ENCODE data around the gene AVPR2.

AVPR2 gene

DNA sequence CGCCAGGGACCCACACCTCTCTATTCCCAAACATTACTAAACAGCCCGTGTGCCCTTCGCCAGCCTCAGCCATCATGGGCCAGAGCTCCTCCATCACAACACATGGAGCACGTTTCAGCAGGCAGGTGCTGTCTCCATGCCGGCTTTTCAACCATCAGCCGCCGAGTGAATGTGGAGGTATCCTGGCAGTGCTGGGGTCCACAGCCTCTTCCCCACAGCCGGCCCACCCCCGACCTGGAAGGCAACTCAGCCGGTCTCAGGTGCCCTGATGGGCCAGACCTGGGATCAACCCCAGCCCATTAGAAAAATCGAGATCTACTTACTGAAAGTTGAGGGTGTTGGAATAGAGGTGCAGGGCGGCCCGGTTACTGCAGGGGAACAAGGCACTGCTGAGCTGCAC, 27.3 kb downstream of the AVPR2 start:
- peaks cover 59% of the 10 kb centered on the region for H3K36me3 Mint-ChIP-seq (ENCODE audit: low read depth)
- peak overlapping the region; percentile 95 for H3K27ac Mint-ChIP-seq
- H3K4me1 Mint-ChIP-seq (ENCODE audit: low read depth), result peaks cover 50% of the 10 kb centered on the region
- no peaks in the 10 kb centered on the region for H3K9me3 Mint-ChIP-seq
- H3K4me3 Mint-ChIP-seq, result no peak overlapping the region
- H3K27me3 Mint-ChIP-seq, result no peaks in the 10 kb centered on the region
- intact Hi-C loops (cut with micrococcal nuclease), result no loop called here

DNA sequence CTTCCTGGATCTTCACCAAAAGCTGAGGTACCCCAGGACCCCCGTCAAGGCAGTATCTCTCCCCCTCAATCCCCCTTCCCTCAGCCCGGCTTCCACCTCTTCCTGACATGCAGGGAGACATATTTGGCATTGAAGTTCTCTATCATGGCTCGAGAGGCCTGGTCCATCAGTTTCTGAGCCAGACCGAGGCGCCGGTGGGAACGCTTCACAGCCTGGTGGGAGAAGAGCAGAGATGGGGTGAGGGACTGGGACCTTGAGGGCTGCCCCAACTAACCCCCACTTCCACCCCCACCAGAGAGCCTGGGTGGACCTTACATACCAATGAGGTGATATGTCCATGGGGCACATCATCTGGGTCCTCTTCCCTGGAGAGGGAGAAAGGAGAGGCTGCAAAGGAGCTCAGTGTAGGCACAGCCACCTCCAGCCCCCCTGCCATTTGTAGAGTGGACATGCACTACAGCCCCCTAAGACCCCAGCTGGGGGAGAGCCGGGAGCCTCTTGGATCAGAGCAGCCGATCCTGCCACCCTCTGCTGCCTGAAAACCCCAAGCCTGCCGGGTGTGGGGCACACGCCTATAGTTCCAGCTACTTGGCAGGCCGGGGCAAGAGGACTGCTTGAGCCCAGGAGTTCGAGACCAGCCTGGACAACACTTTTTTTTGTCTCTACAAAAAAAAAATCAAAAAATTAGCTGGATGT, 27.9 kb downstream of the AVPR2 start:
- intact Hi-C loops (cut with micrococcal nuclease), result no loop called here
- Mint-ChIP-seq H3K4me1 (ENCODE audit: low read depth) (peaks cover 45% of the 10 kb centered on the region), H3K36me3 (ENCODE audit: low read depth) (peaks cover 60% of the 10 kb centered on the region), H3K27ac (no peak overlapping the region), H3K27me3 (no peaks in the 10 kb centered on the region), H3K9me3 (no peaks in the 10 kb centered on the region), H3K4me3 (no peak overlapping the region)

DNA sequence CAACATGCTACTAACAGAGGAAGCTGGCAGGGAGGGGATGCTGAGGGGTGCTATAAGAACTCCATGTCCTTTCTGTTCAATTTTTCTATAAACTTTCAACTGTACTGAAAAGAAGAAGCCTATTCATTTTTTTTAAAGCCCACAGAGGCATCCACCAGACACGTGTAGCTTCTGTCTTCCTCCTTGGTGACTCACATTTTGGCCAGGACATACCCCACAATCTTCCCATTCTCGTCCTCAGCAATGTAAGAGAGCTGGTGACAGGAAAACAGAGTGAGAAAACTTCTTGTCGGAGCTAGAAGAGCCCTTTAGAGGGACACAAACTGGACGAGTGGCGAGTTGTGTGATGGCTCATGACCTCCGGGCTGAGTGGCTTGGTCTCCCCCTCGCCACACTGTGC, 29.3 kb downstream of the AVPR2 start:
- H3K27ac Mint-ChIP-seq, result peak overlapping the region; percentile 77
- no peaks in the 10 kb centered on the region for H3K9me3 Mint-ChIP-seq
- H3K27me3 Mint-ChIP-seq, result no peaks in the 10 kb centered on the region
- H3K4me1 Mint-ChIP-seq (ENCODE audit: low read depth), result peaks cover 46% of the 10 kb centered on the region
- H3K4me3 Mint-ChIP-seq, result peak overlapping the region; percentile 81
- peaks cover 64% of the 10 kb centered on the region for H3K36me3 Mint-ChIP-seq (ENCODE audit: low read depth)
- intact Hi-C loops (cut with micrococcal nuclease), result no loop called here

DNA sequence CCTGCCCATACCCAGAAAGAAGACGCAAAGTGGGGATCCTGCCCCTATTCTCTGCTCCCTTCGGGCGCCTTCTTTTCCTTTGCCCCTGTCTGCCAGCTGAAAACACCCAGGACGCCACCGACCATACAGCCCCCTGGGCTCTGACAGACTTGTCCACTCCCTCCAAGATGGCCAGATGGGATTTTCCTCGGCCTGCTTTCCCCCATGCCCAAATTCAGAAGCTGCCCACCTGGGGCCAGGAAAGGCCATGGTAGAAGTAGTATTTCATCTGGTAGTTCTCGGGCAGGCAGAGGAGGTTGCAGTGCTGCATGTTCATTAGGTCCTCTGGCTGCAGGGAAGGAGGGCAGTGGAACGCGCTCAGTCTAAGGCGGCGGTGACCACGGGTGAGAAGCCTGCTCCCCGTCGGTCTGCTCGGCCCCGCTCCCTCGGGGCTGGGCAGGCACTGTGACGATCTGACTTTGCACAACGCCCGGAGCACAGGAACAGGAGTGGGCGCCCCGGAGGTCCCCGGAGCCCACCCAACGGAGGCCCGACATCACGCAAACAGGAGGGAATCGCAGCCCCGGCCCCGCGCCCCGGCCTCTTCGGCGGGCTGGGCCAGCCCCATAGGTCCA, 29.8 kb downstream of the AVPR2 start:
- intact Hi-C loops (cut with micrococcal nuclease), result no loop called here
- peaks cover 67% of the 10 kb centered on the region for H3K36me3 Mint-ChIP-seq (ENCODE audit: low read depth)

DNA sequence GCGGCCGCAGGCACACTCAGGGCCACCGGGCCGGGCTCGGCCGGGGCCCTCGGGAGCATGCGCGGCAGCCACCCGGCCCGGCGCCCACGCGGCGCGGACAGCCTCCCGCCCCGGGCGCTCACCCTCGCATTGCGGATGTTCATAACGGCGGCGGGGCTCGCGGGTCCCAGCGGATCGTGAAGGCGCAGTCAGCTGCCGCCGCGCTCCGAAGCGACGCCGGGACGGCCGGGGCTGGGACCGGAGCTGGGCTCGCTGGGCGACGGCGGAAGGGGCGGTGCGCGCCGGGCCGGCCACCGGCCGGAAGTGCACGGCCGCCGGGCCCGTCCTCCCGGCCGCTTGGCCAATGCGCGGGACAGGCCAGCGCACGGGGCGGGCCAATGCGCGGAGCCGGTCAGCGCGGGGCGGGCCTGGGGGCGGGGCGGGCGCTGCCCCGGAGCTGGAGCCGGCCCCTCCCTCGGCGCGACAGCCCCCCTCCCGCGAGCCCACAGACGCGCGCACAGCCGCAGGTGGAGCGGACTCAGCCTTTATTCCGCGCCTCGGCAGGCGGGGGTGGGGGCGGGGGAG, 30.4 kb downstream of the AVPR2 start, which contains the start of gene NAA10:
TSS of gene NAA10 (minus strand) at position 276 of the 564 bp plus-strand sequence. CDS start at position 143, 133 bp downstream.
- peaks cover 45% of the 10 kb centered on the region for H3K4me1 Mint-ChIP-seq (ENCODE audit: low read depth)
- intact Hi-C loops (cut with micrococcal nuclease), result no loop called here

More for the DNA sequence above, 29.8 kb downstream of the AVPR2 start:
- Mint-ChIP-seq H3K9me3 (no peaks in the 10 kb centered on the region), H3K4me3 (peak overlapping the region; percentile 81), H3K27me3 (no peaks in the 10 kb centered on the region), H3K27ac (peak overlapping the region; percentile 77), H3K4me1 (ENCODE audit: low read depth) (peaks cover 44% of the 10 kb centered on the region)

DNA sequence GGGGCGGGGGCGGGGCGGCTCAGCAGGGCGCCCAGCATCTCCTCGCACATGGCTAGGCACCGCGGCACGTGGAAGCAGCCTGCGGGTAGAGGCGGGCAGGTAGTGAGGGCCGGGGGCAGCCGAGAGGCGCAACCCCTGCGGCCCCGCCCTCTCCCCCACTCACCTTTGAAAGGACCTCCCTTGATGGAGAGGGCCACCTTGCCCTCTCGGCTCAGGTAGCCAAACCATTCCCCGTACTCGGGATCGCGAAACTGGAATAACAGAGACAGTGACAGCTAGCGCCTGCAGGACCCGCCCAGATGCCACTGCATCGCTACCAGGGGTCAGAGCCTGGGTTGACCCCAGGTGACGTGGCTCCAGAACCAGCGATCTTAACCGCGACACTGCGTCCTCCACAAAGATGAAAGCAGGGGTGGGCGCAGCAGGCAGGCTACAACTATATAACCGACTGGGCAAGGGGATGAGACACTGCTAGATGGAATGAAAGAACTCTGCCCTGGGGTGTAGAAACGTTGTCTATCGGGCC, 30.9 kb downstream of the AVPR2 start:
- peaks cover 67% of the 10 kb centered on the region for H3K36me3 Mint-ChIP-seq (ENCODE audit: low read depth)

More for the DNA sequence above, 30.4 kb downstream of the AVPR2 start, which contains the start of gene NAA10:
- peak within 1 kb of the TSS; percentile 77 for H3K27ac Mint-ChIP-seq
- peaks cover 67% of the 10 kb centered on the region for H3K36me3 Mint-ChIP-seq (ENCODE audit: low read depth)
- peak within 1 kb of the TSS; percentile 81 for H3K4me3 Mint-ChIP-seq
- H3K27me3 Mint-ChIP-seq, result no peaks in the 10 kb centered on the region
- H3K9me3 Mint-ChIP-seq, result no peaks in the 10 kb centered on the region

DNA sequence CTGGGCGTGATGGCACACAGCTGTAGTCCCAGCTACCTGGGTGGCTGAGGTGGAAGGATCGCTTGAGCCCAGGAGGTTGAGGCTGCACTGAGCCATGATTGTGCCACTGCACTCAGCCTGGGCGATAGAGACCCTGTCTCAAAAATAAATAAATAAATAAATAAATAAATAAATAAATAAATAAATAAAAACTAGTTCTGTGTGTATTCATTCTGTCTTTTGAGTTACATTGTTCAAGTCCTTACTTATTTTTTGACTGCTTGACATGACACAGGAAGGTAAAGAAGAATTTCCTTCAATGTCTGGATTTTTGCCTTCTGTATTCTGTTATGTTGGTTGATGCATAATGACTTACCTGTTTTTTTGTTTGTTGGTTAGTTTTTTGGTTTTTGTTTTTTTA, 32.6 kb downstream of the AVPR2 start:
- H3K4me3 Mint-ChIP-seq, result no peak overlapping the region
- H3K27ac Mint-ChIP-seq, result no peak overlapping the region
- intact Hi-C loops (cut with micrococcal nuclease), result no loop called here

More for the DNA sequence above, 30.9 kb downstream of the AVPR2 start:
- Mint-ChIP-seq H3K4me1 (ENCODE audit: low read depth) (peaks cover 45% of the 10 kb centered on the region), H3K27me3 (no peaks in the 10 kb centered on the region), H3K27ac (no peak overlapping the region), H3K9me3 (no peaks in the 10 kb centered on the region), H3K4me3 (peak overlapping the region; percentile 50)
- intact Hi-C loops (cut with micrococcal nuclease), result no loop called here

DNA sequence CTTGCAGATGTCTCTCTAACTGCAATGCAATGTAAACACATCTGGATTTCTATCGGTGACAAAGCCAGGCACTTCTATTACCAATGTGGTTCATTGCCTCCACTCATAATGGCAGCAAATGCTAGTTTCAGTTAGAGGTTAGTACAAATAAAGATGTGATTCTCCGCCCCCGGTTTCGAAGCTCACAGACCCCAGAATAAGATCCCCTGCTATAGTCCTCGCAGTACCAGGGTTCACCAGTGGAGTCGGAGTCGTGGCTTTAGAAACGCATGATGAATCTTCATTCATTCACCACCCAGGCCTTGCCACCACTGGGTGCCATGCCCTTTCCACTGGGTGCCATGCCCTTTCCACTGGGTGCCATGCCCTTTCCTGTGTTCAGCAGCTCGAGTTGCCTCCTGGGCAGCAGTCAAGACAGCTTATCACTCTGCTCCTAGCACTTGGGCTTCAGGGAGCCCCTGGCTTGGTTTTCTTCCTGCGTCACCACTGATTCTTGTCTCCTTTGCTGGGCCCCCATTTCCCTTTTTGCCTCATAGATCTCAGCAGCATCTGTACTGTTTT, 33.8 kb downstream of the AVPR2 start:
- Mint-ChIP-seq H3K36me3 (ENCODE audit: low read depth) (peaks cover 62% of the 10 kb centered on the region), H3K4me3 (no peak overlapping the region), H3K9me3 (no peaks in the 10 kb centered on the region), H3K4me1 (ENCODE audit: low read depth) (peaks cover 51% of the 10 kb centered on the region), H3K27ac (no peak overlapping the region), H3K27me3 (no peaks in the 10 kb centered on the region)
- intact Hi-C loops (cut with micrococcal nuclease), result no loop called here

More for the DNA sequence above, 32.6 kb downstream of the AVPR2 start:
- H3K27me3 Mint-ChIP-seq, result no peaks in the 10 kb centered on the region
- H3K36me3 Mint-ChIP-seq (ENCODE audit: low read depth), result peaks cover 62% of the 10 kb centered on the region
- H3K9me3 Mint-ChIP-seq, result no peaks in the 10 kb centered on the region
- H3K4me1 Mint-ChIP-seq (ENCODE audit: low read depth), result peaks cover 40% of the 10 kb centered on the region

DNA sequence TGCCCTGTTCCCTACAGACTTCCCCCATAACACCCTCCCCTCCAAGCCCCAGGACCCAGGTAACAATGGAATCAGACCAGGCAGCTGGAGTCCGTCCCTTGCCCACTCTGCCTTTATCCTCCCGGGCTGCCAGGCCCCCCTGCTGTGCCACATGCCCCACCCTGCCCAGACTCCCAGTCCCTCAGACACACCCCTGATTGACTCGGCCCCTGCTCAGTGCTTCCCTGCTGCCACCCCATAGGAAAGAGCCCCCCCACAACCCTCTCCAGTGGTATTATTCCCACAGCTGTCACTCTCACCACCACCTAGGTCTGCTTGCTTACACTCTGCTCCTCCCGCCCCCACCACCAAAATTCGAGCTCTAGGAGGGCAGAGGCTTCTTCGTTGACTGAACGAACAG, 35.1 kb downstream of the AVPR2 start:
- H3K4me1 Mint-ChIP-seq (ENCODE audit: low read depth), result peaks cover 52% of the 10 kb centered on the region
- H3K36me3 Mint-ChIP-seq (ENCODE audit: low read depth), result peaks cover 63% of the 10 kb centered on the region
- H3K27me3 Mint-ChIP-seq, result no peaks in the 10 kb centered on the region
- H3K4me3 Mint-ChIP-seq, result peak overlapping the region; percentile 34
- intact Hi-C loops (cut with micrococcal nuclease), result no loop called here
- no peaks in the 10 kb centered on the region for H3K9me3 Mint-ChIP-seq
- H3K27ac Mint-ChIP-seq, result no peak overlapping the region

DNA sequence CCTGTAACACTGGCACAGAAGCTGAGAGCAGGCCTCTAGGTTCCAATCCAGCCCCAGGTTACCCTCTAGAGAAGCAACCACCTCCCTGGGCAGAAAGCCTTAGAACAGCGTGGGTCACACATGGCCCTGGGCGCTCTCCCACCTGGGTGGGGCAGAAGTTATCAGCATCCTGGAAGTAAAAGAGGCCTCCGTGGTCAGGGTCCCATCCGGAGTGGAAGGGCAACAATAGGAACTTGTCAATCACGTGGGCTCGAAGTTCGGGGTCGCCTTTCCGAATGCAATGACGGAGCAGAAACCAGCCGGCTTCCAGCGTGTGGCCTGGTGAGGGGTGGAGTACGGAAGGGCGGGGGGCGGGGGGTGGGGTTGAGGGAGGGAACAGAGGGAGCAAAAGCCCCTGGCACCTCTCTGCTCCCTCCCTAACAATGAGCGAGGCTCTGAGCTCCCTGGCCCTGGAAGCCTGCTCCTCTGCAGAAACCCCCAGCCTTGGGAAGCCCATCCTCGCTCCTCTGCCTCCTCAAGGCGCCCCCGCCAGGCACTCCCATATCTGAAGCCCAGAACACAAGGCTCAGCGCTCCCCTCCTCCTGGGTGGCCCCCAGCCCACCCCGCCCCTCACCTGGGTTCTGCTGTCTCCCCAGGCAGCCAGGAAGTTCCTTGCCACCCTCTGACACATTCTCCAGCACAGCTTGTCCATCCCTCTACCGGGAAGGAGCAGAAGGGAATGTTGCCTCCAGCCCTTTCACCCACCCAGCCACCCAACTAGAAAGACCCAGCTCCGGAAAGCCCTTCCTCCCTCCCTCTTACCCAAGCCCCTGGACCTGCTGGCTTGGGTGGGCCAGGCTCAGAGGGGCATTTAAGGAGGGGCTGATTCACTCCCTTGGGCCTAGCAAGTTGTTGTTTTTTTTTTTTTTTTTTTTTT, 37.1 kb downstream of the AVPR2 start:
- Mint-ChIP-seq H3K4me3 (peak overlapping the region; percentile 98), H3K27ac (no peak overlapping the region), H3K36me3 (ENCODE audit: low read depth) (peaks cover 62% of the 10 kb centered on the region), H3K9me3 (no peaks in the 10 kb centered on the region), H3K4me1 (ENCODE audit: low read depth) (peaks cover 52% of the 10 kb centered on the region), H3K27me3 (no peaks in the 10 kb centered on the region)
- intact Hi-C loops (cut with micrococcal nuclease), result no loop called here

DNA sequence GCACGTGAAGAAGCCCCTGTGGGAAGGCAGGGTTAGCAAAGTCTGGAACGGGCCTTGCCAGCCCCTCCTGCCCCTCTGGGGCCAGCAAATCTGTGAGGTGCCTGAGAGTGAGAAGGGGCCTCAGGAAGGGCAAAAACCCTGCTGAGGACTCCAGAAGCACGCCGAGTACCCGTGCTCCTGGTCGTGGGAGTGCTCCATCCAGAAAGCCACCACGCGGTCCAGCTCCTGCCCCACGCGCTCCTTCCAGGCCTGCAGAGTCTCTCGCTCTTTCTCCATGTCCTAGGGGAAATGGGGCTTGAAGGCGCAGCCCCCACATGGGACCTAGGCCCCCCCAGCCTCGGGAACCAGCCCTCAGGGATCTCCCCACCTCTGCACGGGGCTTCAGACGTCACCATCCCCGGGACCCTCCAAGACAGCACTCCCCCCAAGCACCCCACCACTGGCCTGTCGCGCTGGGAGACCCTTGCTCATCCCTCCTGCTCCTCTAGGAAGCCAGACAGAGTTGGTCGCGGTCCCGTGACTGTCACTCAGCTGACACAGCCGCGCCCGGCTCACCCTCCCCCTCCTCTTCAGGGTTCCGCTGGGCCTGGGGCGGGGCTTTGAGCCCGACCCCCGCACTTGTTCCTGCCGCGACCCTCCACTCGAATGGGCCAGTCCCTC, 39.8 kb downstream of the AVPR2 start, which contains the start of gene RENBP:
TSS of gene RENBP (minus strand) at position 504 of the 660 bp plus-strand sequence. CDS start at position 471, 33 bp downstream.
- no peaks in the 10 kb centered on the region for H3K27me3 Mint-ChIP-seq
- no peaks in the 10 kb centered on the region for H3K9me3 Mint-ChIP-seq
- H3K4me3 Mint-ChIP-seq, result peak within 1 kb of the TSS; percentile 98

DNA sequence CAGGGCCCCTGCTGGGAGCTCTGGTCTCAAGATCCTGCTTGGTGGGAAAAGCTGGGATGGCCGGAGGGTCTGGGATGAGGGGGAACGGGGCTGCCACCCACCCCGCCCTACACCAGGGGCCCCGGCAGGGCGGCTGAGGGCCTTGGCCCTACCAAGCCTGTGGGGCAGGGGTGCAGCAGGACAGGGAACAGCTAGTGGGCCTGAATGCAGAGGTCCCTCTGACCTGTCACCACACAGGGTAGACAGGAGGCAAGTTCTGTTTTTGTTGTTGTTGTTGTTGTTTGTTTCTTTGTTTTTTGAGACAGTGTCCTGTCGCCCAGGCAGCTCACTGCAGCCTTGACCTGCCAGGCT, 40.3 kb downstream of the AVPR2 start:
- Mint-ChIP-seq H3K4me1 (ENCODE audit: low read depth) (peaks cover 66% of the 10 kb centered on the region), H3K27ac (peak overlapping the region; percentile 90), H3K27me3 (no peaks in the 10 kb centered on the region), H3K9me3 (no peaks in the 10 kb centered on the region), H3K4me3 (peak overlapping the region; percentile 98), H3K36me3 (ENCODE audit: low read depth) (peaks cover 67% of the 10 kb centered on the region)
- intact Hi-C loops (cut with micrococcal nuclease), result no loop called here

More for the DNA sequence above, 39.8 kb downstream of the AVPR2 start, which contains the start of gene RENBP:
- peak within 1 kb of the TSS; percentile 90 for H3K27ac Mint-ChIP-seq
- intact Hi-C loops (cut with micrococcal nuclease), result no loop called here
- peaks cover 66% of the 10 kb centered on the region for H3K4me1 Mint-ChIP-seq (ENCODE audit: low read depth)
- H3K36me3 Mint-ChIP-seq (ENCODE audit: low read depth), result peaks cover 67% of the 10 kb centered on the region
